ENCODE data around the gene ANGPTL7. TPM values are rescaled to one million over a fixed set of nuclear protein-coding genes. Genes with fewer than 3 reads are reported as not detected.

Gene ANGPTL7
- total RNA-seq, 2 donors from 2014 or later, result 3.0 to 4.7 TPM

DNA sequence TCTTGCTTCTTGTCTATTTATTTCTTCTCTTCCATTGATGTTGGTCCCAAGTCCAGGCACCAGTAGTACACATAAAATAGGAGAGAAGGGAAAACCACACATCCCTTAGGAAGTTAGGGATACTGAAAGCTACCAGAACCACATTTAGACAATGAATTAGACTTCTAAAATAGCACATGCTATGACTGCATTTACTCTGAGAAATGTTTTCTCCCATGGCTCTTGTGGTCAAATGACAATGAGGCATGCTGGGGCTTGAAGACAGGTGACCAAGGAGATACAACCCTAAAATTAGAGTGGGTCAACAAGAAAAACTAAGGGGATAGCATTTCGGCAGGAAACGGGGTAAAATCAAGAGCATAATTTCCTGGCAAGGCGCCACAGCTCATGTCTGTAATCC, 56.1 kb downstream of the ANGPTL7 start:
- DNase-seq (ENCODE audit: low spot score), result no peak
- intact Hi-C loops (cut with DNase I), result loop anchor here in 1 of 2 donors (10.0 kb wide), 1 partner anchor 390 kb away; no protein-coding TSS in a partner anchor

Other genes with a start within 250 kb of the ANGPTL7 start
- gene TARDBP, start 176.7 kb upstream of the ANGPTL7 start, total RNA-seq, result 100 to 1,000 TPM; 124 to 130 TPM
- not detected for gene MASP2, start 142.1 kb upstream of the ANGPTL7 start, total RNA-seq
- 10 to 100 TPM; 74.2 to 76.6 TPM for gene SRM, start 129.3 kb upstream of the ANGPTL7 start, total RNA-seq
- gene EXOSC10, start 89.5 kb upstream of the ANGPTL7 start, total RNA-seq, result 10 to 100 TPM; 40.9 to 43.4 TPM
- gene MTOR, start 73.2 kb downstream of the ANGPTL7 start, total RNA-seq, result 10 to 100 TPM; 26.3 to 26.7 TPM
- 10 to 100 TPM in 1 of 2 donors, 1 to 10 TPM in 1; 8.0 to 12.0 TPM for gene UBIAD1, start 83.8 kb downstream of the ANGPTL7 start, total RNA-seq

Data from posterior vena cava (tissue), 2 donors.